Stromal cell of bone marrow (primary cell): Measurements from ENCODE around the gene DNAH6.
A peak's percentile ranks its signal among the peaks of the same experiment; 100 is the strongest.
"Not testable (repeated sequence)": the region's sequence is repeated elsewhere in the genome, so short reads cannot be mapped to it uniquely, and the experiment has no call there.

Experiments
- DNase-seq: peaks from one replicate; pipeline ENCODE4 v3.0.0-alpha.2; 2012; ENCODE audit warnings: low read depth

The DNAH6 gene

GRCh38 chr2:84749442-84749841 is 233.1 kb downstream of the DNAH6 start:
- DNase-seq: no peak

- no peak for DNase-seq
Measured at GRCh38 chr2:84755096-84755495, 238.8 kb downstream of the DNAH6 start.

DNA sequence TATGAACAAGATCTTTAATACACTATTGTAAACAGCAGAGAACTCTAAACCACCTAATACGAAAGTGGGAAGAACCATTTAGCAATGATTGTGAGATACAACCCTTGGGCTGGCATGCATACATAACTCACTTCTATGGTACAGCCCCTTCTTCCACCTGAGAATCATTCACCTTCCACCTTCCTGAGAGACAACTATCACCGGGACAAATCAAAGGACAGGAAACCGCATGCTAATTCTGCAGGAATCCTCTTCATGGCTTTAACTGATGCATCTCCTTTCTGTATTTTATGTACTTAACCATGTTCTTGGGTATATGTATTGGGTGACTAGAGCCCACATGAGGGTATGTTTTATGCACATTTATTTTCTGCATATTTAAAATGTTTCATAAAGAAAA is 241.3 kb downstream of the DNAH6 start:
- DNase-seq: no peak

- no peak for DNase-seq
Measured at GRCh38 chr2:84766791-84767190, 250.5 kb downstream of the DNAH6 start.

DNA sequence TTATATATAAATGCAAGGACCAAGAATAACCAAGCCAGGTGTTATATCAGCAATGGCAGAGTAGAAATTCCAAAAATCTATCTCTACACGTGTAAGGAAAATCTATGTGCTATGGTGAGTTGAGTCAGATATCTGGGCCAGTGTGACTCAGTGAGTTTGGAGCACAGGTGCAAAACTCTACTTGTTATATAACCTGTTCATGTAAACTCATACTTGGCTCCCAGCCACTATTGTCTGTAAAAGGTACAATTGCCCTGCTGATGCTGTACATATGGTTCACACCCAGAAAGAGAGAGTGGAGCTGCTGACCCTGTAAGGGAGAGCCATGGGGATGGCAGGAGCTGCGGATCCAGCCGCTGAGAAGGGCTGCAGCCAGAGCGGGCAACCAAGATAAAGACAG is 252.5 kb downstream of the DNAH6 start:
- no peak for DNase-seq

GRCh38 chr2:84770280-84770679 is 254.0 kb downstream of the DNAH6 start:
- no peak for DNase-seq

GRCh38 chr2:84771251-84771650 is 255.0 kb downstream of the DNAH6 start:
- no peak for DNase-seq

DNA sequence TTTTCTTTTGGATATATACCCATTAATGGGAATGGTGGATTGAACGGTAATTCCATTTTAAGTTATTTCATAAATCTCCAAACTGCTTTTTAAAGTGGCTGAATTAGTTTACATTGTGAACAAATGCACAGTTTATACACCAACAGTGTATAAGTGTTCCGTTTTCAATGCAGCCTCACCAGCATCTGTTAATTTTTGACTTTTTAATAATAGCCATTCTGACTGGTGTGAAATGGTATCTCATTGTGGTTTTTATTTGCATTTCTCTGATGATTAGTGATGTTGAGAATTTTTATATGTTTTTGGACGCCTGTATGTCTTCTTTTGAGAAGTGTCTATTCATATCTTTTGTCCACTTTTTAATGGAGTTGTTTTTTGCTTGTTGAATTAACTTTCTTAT is 257.3 kb downstream of the DNAH6 start:
- not testable (repeated sequence) for DNase-seq

DNA sequence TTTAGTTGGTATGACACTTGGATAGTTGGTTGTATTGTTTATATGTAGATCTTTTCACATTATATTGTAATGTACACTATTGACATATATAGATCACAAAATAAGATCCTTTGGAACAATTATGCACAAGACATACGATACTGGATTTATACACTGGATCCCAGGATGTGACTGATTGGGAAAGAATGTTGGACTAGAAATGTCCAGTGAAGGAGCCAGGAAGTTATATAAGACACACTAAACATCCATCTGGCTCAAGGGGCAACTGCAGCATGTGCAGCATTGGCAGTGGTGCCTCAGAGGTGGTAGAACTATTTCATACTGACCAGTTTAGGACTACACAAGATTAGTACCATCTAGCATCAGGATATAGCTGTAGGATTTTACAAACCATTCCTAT is 259.7 kb downstream of the DNAH6 start:
- no peak for DNase-seq

GRCh38 chr2:84778911-84779690 is 262.8 kb downstream of the DNAH6 start:
- DNase-seq: no peak

DNA sequence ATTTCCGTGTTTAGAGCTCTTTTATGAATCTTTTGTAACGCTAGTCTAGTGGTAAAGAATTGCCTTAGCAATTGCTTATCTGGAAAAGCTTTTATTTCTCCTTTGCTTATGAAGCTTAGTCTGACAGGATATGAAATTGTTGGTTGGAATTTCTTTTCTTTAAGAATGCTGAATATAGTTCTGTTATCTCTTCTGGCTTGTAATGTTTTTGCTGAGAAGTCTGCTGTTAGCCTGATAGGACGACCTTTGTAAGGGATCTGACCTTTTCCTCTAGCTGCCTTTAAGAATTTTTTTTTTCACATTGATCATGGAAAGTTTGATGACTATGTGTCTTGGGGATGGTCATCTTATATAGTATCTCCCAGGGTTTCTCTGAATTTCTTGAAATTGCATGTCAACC is 263.5 kb downstream of the DNAH6 start:
- DNase-seq: no peak

GRCh38 chr2:84781942-84782716 is 265.8 kb downstream of the DNAH6 start:
- no peak for DNase-seq

- no peak for DNase-seq
Measured at GRCh38 chr2:84782717-84783442, 266.6 kb downstream of the DNAH6 start.

DNA sequence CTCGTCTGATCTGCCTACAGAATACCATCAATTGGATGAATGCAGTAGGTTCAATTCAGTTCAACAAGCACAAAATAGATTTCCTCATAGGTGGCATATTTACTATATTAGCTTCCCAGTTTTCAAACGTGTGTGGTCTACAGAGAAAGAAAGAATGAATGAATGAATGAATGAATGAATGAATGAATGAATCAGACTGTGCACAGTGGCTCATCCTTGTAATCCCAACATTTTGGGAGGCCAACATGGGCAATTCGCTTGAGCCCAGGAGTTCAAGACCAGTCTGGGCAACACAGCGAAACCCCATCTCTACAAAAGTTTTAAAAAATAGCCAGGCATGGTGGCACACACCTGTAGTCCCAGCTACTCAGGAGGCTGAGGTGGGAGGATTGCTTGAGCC is 269.7 kb downstream of the DNAH6 start:
- no peak for DNase-seq

GRCh38 chr2:84786601-84787000 is 270.3 kb downstream of the DNAH6 start:
- DNase-seq: no peak

DNA sequence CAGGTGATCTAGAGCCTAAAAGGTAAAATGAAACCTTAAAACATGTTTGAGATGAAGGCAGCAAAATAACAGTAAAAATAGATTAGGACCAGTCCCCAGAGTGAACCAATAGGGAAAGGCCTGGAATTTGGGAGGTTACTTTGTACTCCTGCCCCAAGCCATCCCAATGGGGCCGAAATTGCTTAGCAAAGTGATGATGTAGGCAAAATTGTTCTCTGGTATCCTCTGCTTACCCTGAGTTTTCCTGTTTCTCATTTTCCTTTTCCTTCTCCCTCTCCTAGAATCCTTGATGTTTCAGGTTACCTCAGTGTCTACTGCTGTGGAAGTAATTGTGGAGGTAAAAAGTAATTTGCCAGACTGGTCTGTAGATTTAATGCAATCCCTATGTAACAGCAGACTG is 271.7 kb downstream of the DNAH6 start:
- no peak for DNase-seq

DNA sequence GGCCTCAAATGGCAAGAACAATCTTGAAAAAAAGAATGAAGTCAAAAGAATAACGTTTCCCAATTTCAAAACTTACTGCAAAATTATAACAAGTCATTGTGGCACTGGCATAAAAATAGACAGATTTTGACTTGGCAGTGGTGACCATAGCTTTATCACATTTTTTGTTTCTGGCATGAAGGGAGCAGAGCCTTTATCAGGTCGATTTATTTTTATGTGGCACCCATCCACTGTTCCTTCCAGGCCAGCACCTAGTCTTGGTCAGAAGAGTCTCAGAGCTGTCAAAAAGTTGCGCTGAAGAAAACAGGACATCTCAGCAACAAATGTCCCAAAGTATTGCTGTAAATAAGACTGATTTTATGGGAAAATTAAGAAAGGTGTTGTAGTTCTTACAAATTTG is 272.2 kb downstream of the DNAH6 start:
- DNase-seq: no peak

- peak; percentile 20 for DNase-seq
Measured at GRCh38 chr2:84792856-84793522, 276.7 kb downstream of the DNAH6 start.

- no peak for DNase-seq
Measured at GRCh38 chr2:84793641-84794040, 277.3 kb downstream of the DNAH6 start.

DNA sequence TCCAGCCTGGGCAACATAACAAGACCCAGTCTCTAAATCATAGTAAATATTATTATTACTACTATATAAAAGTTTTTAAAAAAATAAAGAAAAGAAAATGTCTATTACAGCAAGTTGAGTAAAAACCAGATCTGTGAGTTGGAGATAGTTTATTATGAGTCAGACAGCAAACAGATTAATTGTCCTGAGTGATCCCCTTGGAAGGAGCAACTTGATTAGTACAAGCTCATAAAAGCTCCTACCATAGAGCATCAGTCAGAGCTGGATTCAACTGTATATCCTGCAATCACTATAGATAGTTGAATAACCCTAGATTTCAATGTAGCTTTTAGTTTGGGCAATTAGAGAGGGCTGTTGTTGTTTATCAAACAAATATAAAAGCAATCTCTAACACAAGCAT is 280.5 kb downstream of the DNAH6 start:
- no peak for DNase-seq

DNA sequence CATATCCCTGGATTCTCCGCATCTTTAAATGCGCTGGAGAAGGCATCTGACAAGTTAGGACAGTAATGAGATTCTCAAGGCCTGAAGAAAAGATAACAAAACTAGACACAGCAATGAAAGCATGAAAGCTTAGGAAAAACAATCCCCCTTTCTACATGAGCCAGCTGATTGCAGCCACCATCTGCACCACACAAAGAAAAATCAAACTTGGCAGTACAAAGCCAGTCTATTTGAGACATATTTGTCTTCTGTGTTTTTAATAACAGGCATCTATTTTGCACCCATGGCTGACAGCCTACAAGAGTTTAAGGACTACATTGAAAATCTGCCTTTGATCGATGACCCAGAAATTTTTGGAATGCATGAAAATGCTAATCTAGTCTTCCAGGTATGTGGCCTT is 281.0 kb downstream of the DNAH6 start:
- DNase-seq: no peak

GRCh38 chr2:84799772-84800171 is 283.5 kb downstream of the DNAH6 start:
- DNase-seq: no peak
